WTC11 (cell line): ENCODE results near the gene HMGCS2. TPM values are rescaled to one million over a fixed set of nuclear protein-coding genes. Genes with fewer than 3 reads are reported as not detected.

ENCODE experiments used
- ATAC-seq: fragments of 200-7000 bp; cut with Tn5 transposase; 2 replicates; pipeline ENCODE4 v1.10.0; 2021; ENCODE audit warnings: mild to moderate bottlenecking, moderate library complexity
- CTCF ChIA-PET: fragments of 300-600 bp; sonication (Branson Sonifier 250); formaldehyde crosslinking; loops from one replicate; lab custom pipeline; 2021; ENCODE audit warnings: antibody characterized with exemption; lab: Charles Lee
- POLR2A ChIA-PET: fragments of 350-600 bp; sonication (Branson Sonifier 250); formaldehyde crosslinking; loops from one replicate; lab custom pipeline; 2021; ENCODE audit warnings: antibody characterized with exemption; lab: Charles Lee
- DNase-seq: peaks from one replicate; pipeline ENCODE4 v3.0.0; 2021; ENCODE audit warnings: low spot score
- H3K27ac Mint-ChIP-seq: 2 replicates; pipeline ENCODE4 v1.8.0; 2021; ENCODE audit warnings: mixed read lengths
- H3K27me3 Mint-ChIP-seq: 2 replicates; pipeline ENCODE4 v1.8.0; 2021; ENCODE audit warnings: low read depth, mild to moderate bottlenecking, moderate library complexity, mixed read lengths
- H3K36me3 Mint-ChIP-seq: 2 replicates; pipeline ENCODE4 v1.8.0; 2021; ENCODE audit warnings: mixed read lengths
- H3K4me1 Mint-ChIP-seq: 2 replicates; pipeline ENCODE4 v1.8.0; 2022; ENCODE audit warnings: mixed read lengths
- H3K4me3 Mint-ChIP-seq: 2 replicates; pipeline ENCODE4 v1.8.0; 2021; ENCODE audit warnings: mild to moderate bottlenecking, moderate library complexity, mixed read lengths
- H3K9me3 Mint-ChIP-seq: 2 replicates; pipeline ENCODE4 v1.8.0; 2021; ENCODE audit warnings: mixed read lengths
- ATF1 ChIP-seq: sonication (generic); formaldehyde crosslinking; IDR thresholded peaks from 2 replicates; pipeline ENCODE4 v1.8.1; 2023; ENCODE audit warnings: mild to moderate bottlenecking, moderate library complexity, missing genetic modification reagents
- E2F5 ChIP-seq: sonication (generic); formaldehyde crosslinking; IDR thresholded peaks from 2 replicates; pipeline ENCODE4 v1.8.1; 2022; ENCODE audit warnings: mild to moderate bottlenecking, moderate library complexity, missing genetic modification reagents
- EMX1 ChIP-seq: fragments of 250-450 bp; sonication (Bioruptor Pico); IDR thresholded peaks from 2 replicates; pipeline ENCODE4 v1.8.0; 2021; ENCODE audit warnings: mild to moderate bottlenecking
- FOXK1 ChIP-seq: sonication (generic); formaldehyde crosslinking; IDR thresholded peaks from 2 replicates; pipeline ENCODE4 v1.8.0; 2022; ENCODE audit warnings: mild to moderate bottlenecking, moderate library complexity, missing genetic modification reagents
- FOXP4 ChIP-seq: sonication (generic); formaldehyde crosslinking; IDR thresholded peaks from 2 replicates; pipeline ENCODE4 v1.8.0; 2022; ENCODE audit warnings: mild to moderate bottlenecking, missing genetic modification reagents
- GTF2I ChIP-seq: fragments of 250-450 bp; sonication (Bioruptor Pico); conservative IDR thresholded peaks from 2 replicates; pipeline ENCODE4 v1.4.0; 2021; ENCODE audit warnings: mild to moderate bottlenecking
- JUN ChIP-seq: sonication (generic); formaldehyde crosslinking; IDR thresholded peaks from 2 replicates; pipeline ENCODE4 v1.8.0; 2023; ENCODE audit warnings: mild to moderate bottlenecking, missing genetic modification reagents
- KAT7 ChIP-seq: sonication (generic); formaldehyde crosslinking; IDR thresholded peaks from 2 replicates; pipeline ENCODE4 v1.8.1; 2023; ENCODE audit warnings: missing genetic modification reagents, mild to moderate bottlenecking, borderline replicate concordance
- MXD4 ChIP-seq: fragments of 250-450 bp; sonication (Bioruptor Pico); IDR thresholded peaks from 2 replicates; pipeline ENCODE4 v1.8.0; 2021; ENCODE audit warnings: mild to moderate bottlenecking, moderate library complexity, borderline replicate concordance
- NFYB ChIP-seq: sonication (generic); formaldehyde crosslinking; conservative IDR thresholded peaks from 2 replicates; pipeline ENCODE4 v1.8.0; 2022; ENCODE audit warnings: low read depth, missing genetic modification reagents
- NR2C2 ChIP-seq: sonication (generic); formaldehyde crosslinking; IDR thresholded peaks from 2 replicates; pipeline ENCODE4 v1.8.0; 2022; ENCODE audit warnings: mild to moderate bottlenecking, missing genetic modification reagents
- OVOL2 ChIP-seq: fragments of 250-450 bp; sonication (Bioruptor Pico); IDR thresholded peaks from 2 replicates; pipeline ENCODE4 v1.9.0; 2021; ENCODE audit warnings: mild to moderate bottlenecking, borderline replicate concordance
- PRRX2 ChIP-seq: fragments of 250-450 bp; sonication (Bioruptor Pico); IDR thresholded peaks from 2 replicates; pipeline ENCODE4 v1.8.0; 2021; ENCODE audit warnings: mild to moderate bottlenecking
- SMAD3 ChIP-seq: sonication (generic); formaldehyde crosslinking; IDR thresholded peaks from 2 replicates; pipeline ENCODE4 v1.8.0; 2022; ENCODE audit warnings: missing genetic modification reagents, mild to moderate bottlenecking, borderline replicate concordance
- SMAD4 ChIP-seq: sonication (generic); formaldehyde crosslinking; IDR thresholded peaks from 2 replicates; pipeline ENCODE4 v1.8.0; 2022; ENCODE audit warnings: mild to moderate bottlenecking, missing genetic modification reagents
- TEAD4 ChIP-seq: sonication (generic); formaldehyde crosslinking; IDR thresholded peaks from 2 replicates; pipeline ENCODE4 v1.8.0; 2022; ENCODE audit warnings: mild to moderate bottlenecking, missing genetic modification reagents
- USF2 ChIP-seq: sonication (generic); formaldehyde crosslinking; IDR thresholded peaks from 2 replicates; pipeline ENCODE4 v1.8.1; 2023; ENCODE audit warnings: mild to moderate bottlenecking, missing genetic modification reagents, moderate library complexity
- ZNF281 ChIP-seq: sonication (generic); formaldehyde crosslinking; IDR thresholded peaks from 2 replicates; pipeline ENCODE4 v1.8.0; 2023; ENCODE audit warnings: mild to moderate bottlenecking, missing genetic modification reagents
- ZNF396 ChIP-seq: fragments of 250-450 bp; sonication (Bioruptor Pico); IDR thresholded peaks from 2 replicates; pipeline ENCODE4 v1.8.0; 2021; ENCODE audit warnings: mild to moderate bottlenecking, moderate library complexity, borderline replicate concordance
- ZNF416 ChIP-seq: fragments of 250-450 bp; sonication (Bioruptor Pico); IDR thresholded peaks from 2 replicates; pipeline ENCODE4 v1.9.0; 2021; ENCODE audit warnings: mild to moderate bottlenecking, inconsistent platforms
- ZNF425 ChIP-seq: fragments of 250-450 bp; sonication (Bioruptor Pico); conservative IDR thresholded peaks from 2 replicates; pipeline ENCODE4 v1.9.0; 2021; ENCODE audit warnings: mild to moderate bottlenecking
- ZNF532 ChIP-seq: fragments of 250-450 bp; sonication (Bioruptor Pico); IDR thresholded peaks from 2 replicates; pipeline ENCODE4 v1.9.0; 2021; ENCODE audit warnings: mild to moderate bottlenecking, borderline replicate concordance
- ZSCAN18 ChIP-seq: fragments of 250-450 bp; sonication (Bioruptor Pico); IDR thresholded peaks from 2 replicates; pipeline ENCODE4 v2.1.2; 2022; ENCODE audit warnings: mild to moderate bottlenecking, moderate library complexity
- total RNA-seq: library from RNA; stranded (reverse); gene quantifications from 3 replicates; pipeline ENCODE4 v1.2.3, GENCODE V29; 2021

HMGCS2 gene
- total RNA-seq, 1 experiment from 2014 or later = 0.24 TPM

- TF ChIP-seq ZNF281 = no peak
- TF ChIP-seq TEAD4 = no peak
- TF ChIP-seq ZSCAN18 (CRISPR knock-in tag) = no peak
- no peak for TF ChIP-seq ATF1
- TF ChIP-seq JUN (CRISPR knock-in tag) = no peak
- TF ChIP-seq ZNF425 (CRISPR knock-in tag) = no peak
- TF ChIP-seq KAT7 = no peak
- no peak for TF ChIP-seq EMX1 (CRISPR knock-in tag)
- TF ChIP-seq FOXK1 (CRISPR knock-in tag) = no peak
- no peak for TF ChIP-seq SMAD4 (CRISPR knock-in tag)
- TF ChIP-seq NR2C2 = no peak
These were observed 43.4 kb upstream of the HMGCS2 start (continued) for GRCh38 chr1:119811985-119812557.

- Mint-ChIP-seq H3K4me3 (no peak within 1 kb of the TSS), H3K9me3 (no peaks in the 10 kb centered on the region), H3K27ac (no peak within 1 kb of the TSS), H3K36me3 (no peaks in the 10 kb centered on the region), H3K27me3 (no peaks in the 10 kb centered on the region; the same call in 1 of the 2 replicates), H3K4me1 (0 out of 2 replicates have a peak, but pooled peaks cover 3% of the 10 kb centered on the region)
- no peak for ATAC-seq
- DNase-seq = no peak
- ChIA-PET POLR2A (no interaction called here), CTCF (no interaction called here)
- no peak for TF ChIP-seq USF2 (CRISPR knock-in tag)
- no peak for TF ChIP-seq OVOL2 (CRISPR knock-in tag)
- TF ChIP-seq FOXP4 = no peak
- TF ChIP-seq SMAD3 = no peak
- TF ChIP-seq NFYB (CRISPR knock-in tag) = no peak
- TF ChIP-seq E2F5 (CRISPR knock-in tag) = no peak
- no peak for TF ChIP-seq KAT7
- no peak for TF ChIP-seq PRRX2 (CRISPR knock-in tag)
- TF ChIP-seq GTF2I (CRISPR knock-in tag) = no peak
- no peak for TF ChIP-seq ZNF532
- TF ChIP-seq ZNF416 (CRISPR knock-in tag) = no peak
- TF ChIP-seq JUN (CRISPR knock-in tag) = no peak
- no peak for TF ChIP-seq SMAD4 (CRISPR knock-in tag)
- TF ChIP-seq MXD4 (CRISPR knock-in tag) = no peak
- TF ChIP-seq ZNF396 = no peak
These were observed 42.7 kb upstream of the HMGCS2 start, which contains the start of gene REG4 for GRCh38 chr1:119811387-119811786. REG4 (minus strand) TSS chr1:119811460; CDS start chr1:119808769, 2,691 bp downstream.
